PFSK-1 (cell line): ENCODE data around the gene HID1.

Source experiments
- FOXP2 ChIP-seq: optimal IDR thresholded peaks from 2 replicates; pipeline ENCODE3; 2011; ENCODE audit warnings: borderline replicate concordance, control low read depth, inconsistent platforms; ENCODE audit not compliant: insufficient read depth; ENCODE audit errors: extremely low read length, extremely low read depth
- POLR2AphosphoS5 ChIP-seq: IDR thresholded peaks from 2 replicates; pipeline ENCODE4 v1.6.1; 2012; ENCODE audit warnings: low read depth, mild to moderate bottlenecking, control low read depth, low read length, moderate library complexity
- REST ChIP-seq, 2 experiments: IDR thresholded peaks; 2 replicates each; pipeline versions ENCODE4 v1.6.1 to v1.8.0; 2011 to 2012; ENCODE audit warnings: low read depth in 2 of 2, low read length in 2 of 2, control low read depth in 1 of 2, inconsistent platforms in 1 of 2, mild to moderate bottlenecking in 1 of 2, moderate library complexity in 1 of 2; ENCODE audit not compliant: insufficient read depth in 1 of 2
- SIN3A ChIP-seq: IDR thresholded peaks from 2 replicates; pipeline ENCODE4 v1.6.1; 2012; ENCODE audit warnings: mild to moderate bottlenecking, low read length, moderate library complexity, borderline replicate concordance; ENCODE audit not compliant: insufficient read depth
- TAF1 ChIP-seq: IDR thresholded peaks from 2 replicates; pipeline ENCODE4 v1.6.1; 2012; ENCODE audit warnings: low read length, control low read depth, borderline replicate concordance; ENCODE audit not compliant: insufficient read depth

HID1 gene

GRCh38 chr17:74903034-74903433, 69.5 kb downstream of the HID1 start:
- TF ChIP-seq SIN3A (no peak), POLR2AphosphoS5 (no peak), FOXP2 (no peak), TAF1 (no peak), REST (IDR thresholded peaks at IDR 0.05; ENCODE audit: insufficient read depth in 1 of 2, low read depth in 2 of 2, low read length in 2 of 2) (no peak)

- no peak for TF ChIP-seq FOXP2
- TF ChIP-seq SIN3A = no peak
- no peak for TF ChIP-seq TAF1
- TF ChIP-seq POLR2AphosphoS5 = no peak
- TF ChIP-seq REST (IDR thresholded peaks at IDR 0.05; ENCODE audit: insufficient read depth in 1 of 2, low read depth in 2 of 2, low read length in 2 of 2) = no peak
Measured at GRCh38 chr17:74901353-74902135, 71.0 kb downstream of the HID1 start.
